GM18508 (cell line): Measurements from ENCODE around the gene SFI1.
A peak's percentile ranks its signal among the peaks of the same experiment; 100 is the strongest.
"Not testable (repeated sequence)": the region's sequence is repeated elsewhere in the genome, so short reads cannot be mapped to it uniquely, and the experiment has no call there.

Source experiments
- ATAC-seq: cut with Tn5 transposase; IDR thresholded peaks from one replicate; pipeline ENCODE4 v1.9.1; 2021; ENCODE audit warnings: moderate number of reproducible peaks; ENCODE audit not compliant: insufficient read depth, unreplicated experiment

Gene SFI1

DNA sequence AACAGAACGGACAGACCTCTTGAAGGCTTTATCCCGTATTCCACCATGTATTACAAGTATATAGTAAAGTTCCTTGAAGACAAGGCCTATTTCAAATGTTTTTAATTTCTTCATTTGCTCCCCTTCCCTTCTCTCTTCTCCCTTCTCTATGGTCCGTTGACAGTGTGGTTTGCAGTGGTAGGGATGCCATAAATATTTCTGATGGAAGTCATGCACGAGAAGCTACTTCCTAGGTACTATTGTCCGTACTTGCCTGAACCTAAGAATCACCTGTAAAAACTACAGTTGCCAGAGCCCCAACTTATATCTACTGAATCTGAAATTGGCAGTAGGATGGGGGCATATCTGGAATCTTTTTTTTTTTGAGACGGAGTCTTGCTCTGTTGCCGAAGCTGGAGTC lies 162.9 kb downstream of the SFI1 start:
- ATAC-seq, result no peak

GRCh38 chr22:31660860-31661341 lies 164.6 kb downstream of the SFI1 start:
- not testable (repeated sequence) for ATAC-seq

GRCh38 chr22:31661851-31662667 lies 165.7 kb downstream of the SFI1 start, which contains the start of gene PISD:
PISD (minus strand) TSS chr22:31662215; CDS start chr22:31662208, 7 bp downstream.
- ATAC-seq, result peak; percentile 62

DNA sequence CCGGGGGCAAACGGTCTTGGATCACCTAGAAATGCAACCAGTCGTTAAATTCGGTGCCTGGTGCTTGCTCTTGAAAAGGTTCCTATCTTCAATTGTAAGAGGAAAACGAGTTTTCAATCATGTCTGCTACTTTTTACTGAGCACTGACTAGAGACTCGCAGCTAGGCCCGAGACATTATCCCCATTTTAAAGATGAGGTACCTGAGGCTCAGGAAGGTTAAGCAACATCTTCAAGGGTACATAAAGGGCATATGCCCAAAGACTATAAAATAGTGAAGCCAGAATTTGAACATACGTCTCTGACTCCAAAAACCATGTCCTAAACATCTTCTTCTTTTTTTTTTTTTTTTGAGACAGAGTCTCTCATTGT lies 166.3 kb downstream of the SFI1 start:
- no peak for ATAC-seq
